Hepatocyte (in vitro differentiated cells): ENCODE results near the gene IRF6.

ENCODE experiments used
- EZH2 ChIP-seq: fragments of 200-600 bp; sonication (generic); IDR thresholded peaks from 2 replicates; pipeline ENCODE4 v1.6.1; 2016; ENCODE audit warnings: antibody characterized with exemption, mild to moderate bottlenecking, borderline replicate concordance
- EZH2phosphoT487 ChIP-seq: fragments of 200-600 bp; sonication (generic); IDR thresholded peaks from one replicate; pipeline ENCODE4 v1.6.1; 2018; ENCODE audit warnings: antibody characterized with exemption, mild to moderate bottlenecking, low read depth, moderate library complexity; ENCODE audit not compliant: unreplicated experiment, severe bottlenecking
- TF ChIP-seq, protein P1 (sequence below): fragments of 200-600 bp; sonication (generic); IDR thresholded peaks from 2 replicates; pipeline ENCODE4 v1.5.1; 2016; ENCODE audit warnings: antibody characterized with exemption, mild to moderate bottlenecking; ENCODE audit not compliant: poor library complexity

DNA sequence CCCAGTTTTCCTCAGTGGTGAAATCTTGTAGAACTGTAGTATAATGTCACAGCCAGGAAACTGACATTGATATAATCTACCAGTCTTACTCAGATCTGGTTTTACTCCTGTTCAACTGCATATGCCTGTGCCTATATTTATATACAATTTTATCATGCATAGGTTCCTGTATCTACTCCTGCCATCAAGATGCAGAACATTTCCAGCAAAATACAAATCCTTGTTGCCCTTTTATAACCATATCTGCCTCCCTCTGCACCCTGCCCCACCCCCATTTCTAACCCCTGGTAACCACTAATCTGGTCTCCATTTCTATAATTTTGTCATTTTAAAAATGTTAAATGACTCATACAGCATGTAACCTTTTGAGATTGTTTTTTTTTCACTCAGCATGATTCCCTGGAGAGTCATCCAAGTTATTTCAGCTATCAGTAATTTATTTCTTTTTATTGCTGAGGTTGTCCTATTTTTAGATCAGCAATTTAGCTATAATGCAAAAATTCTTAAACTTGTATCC is 29.9 kb upstream of the IRF6 start:
- TF ChIP-seq, protein P1, sequence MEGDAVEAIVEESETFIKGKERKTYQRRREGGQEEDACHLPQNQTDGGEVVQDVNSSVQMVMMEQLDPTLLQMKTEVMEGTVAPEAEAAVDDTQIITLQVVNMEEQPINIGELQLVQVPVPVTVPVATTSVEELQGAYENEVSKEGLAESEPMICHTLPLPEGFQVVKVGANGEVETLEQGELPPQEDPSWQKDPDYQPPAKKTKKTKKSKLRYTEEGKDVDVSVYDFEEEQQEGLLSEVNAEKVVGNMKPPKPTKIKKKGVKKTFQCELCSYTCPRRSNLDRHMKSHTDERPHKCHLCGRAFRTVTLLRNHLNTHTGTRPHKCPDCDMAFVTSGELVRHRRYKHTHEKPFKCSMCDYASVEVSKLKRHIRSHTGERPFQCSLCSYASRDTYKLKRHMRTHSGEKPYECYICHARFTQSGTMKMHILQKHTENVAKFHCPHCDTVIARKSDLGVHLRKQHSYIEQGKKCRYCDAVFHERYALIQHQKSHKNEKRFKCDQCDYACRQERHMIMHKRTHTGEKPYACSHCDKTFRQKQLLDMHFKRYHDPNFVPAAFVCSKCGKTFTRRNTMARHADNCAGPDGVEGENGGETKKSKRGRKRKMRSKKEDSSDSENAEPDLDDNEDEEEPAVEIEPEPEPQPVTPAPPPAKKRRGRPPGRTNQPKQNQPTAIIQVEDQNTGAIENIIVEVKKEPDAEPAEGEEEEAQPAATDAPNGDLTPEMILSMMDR = no peak
- TF ChIP-seq EZH2phosphoT487 = no peak
- TF ChIP-seq EZH2 = no peak
